Stomach (tissue), 9 donors: ENCODE measurements around the gene DYNC2I2. TPM values are rescaled to one million over a fixed set of nuclear protein-coding genes. Genes with fewer than 3 reads are reported as not detected.
A peak's percentile ranks its signal among the peaks of the same experiment; 100 is the strongest.

Experiments used
- DNase-seq, 2 donors: peaks; one replicate each; pipeline versions ENCODE4 v3.0.0 to v3.0.0-alpha.2; 2013 to 2019
- H3K27ac ChIP-seq, 5 donors: fragments of 200-600 bp in 4 of 5; sonication (generic) in 4 of 5; one replicate each; pipeline ENCODE4 v1.5.1; 2013 to 2019; ENCODE audit warnings: mild to moderate bottlenecking in 1 of 5, moderate library complexity in 1 of 5
- H3K27me3 ChIP-seq, 3 donors: fragments of 200-600 bp; sonication (generic); one replicate each; pipeline ENCODE4 v1.5.1; 2017 to 2019; ENCODE audit warnings: mixed run types in 1 of 3
- H3K36me3 ChIP-seq, 4 donors: fragments of 200-600 bp; sonication (generic); 1 replicate in 3 of 4; 2 replicates in 1 of 4; pipeline ENCODE4 v1.5.1; 2016 to 2019
- H3K4me1 ChIP-seq, 4 donors: fragments of 200-600 bp; sonication (generic); one replicate each; pipeline ENCODE4 v1.5.1; 2016 to 2019
- H3K4me3 ChIP-seq, 4 donors: fragments of 200-600 bp; sonication (generic) in 3 of 4; one replicate each; pipeline ENCODE4 v1.5.1; 2016 to 2019; ENCODE audit warnings: mild to moderate bottlenecking in 1 of 4
- H3K9me3 ChIP-seq, 4 donors: fragments of 200-600 bp; sonication (generic); one replicate each; pipeline ENCODE4 v1.5.1; 2016 to 2019
- EP300 ChIP-seq: sonication (generic); formaldehyde crosslinking; IDR thresholded peaks from one replicate; pipeline ENCODE4 v1.6.1; 2017; ENCODE audit warnings: antibody characterized with exemption
- POLR2A ChIP-seq, 4 donors: fragments of 450-650 bp; IDR thresholded peaks; one replicate each; pipeline ENCODE4 v1.6.1; 2016; ENCODE audit warnings: antibody characterized with exemption in 4 of 4, control low read depth in 2 of 4, mild to moderate bottlenecking in 1 of 4, moderate library complexity in 1 of 4
- POLR2AphosphoS5 ChIP-seq, 3 donors: sonication (generic); formaldehyde crosslinking; IDR thresholded peaks; one replicate each; pipeline ENCODE4 v1.6.1; 2016; ENCODE audit warnings: antibody characterized with exemption in 3 of 3
- WGBS, 5 donors: extraction: QIAGEN DNeasy Blood & Tissue Kit in 3 of 5; methylation state at CpG; one replicate each; pipeline versions ENCODE4 v1.1.5 to v1.1.7; 2013 to 2018; 5-methylcytosine and 5-hydroxymethylcytosine counted together
- intact Hi-C: fragments of 100-400 bp; cut with DNase I; formaldehyde crosslinking; loops from one replicate; pipeline ENCODE4 v1.15.1; 2023; ENCODE audit warnings: low total_unique reads
- polyA plus RNA-seq, 3 donors: library from polyadenylated mRNA; stranded (reverse); fragments of 200-250 nt; gene quantifications; one replicate each; pipeline ENCODE4 v1.2.3, GENCODE V29; 2013
- total RNA-seq, 5 donors: library from RNA; depleted of rRNA; stranded (reverse); fragments of >200 nt; gene quantifications; one replicate each; pipeline versions ENCODE4 v1.1.0 to v1.2.3, GENCODE V29; 2014 to 2016
- TF ChIP-seq, protein P1 (sequence below), 7 experiments: fragments of 450-650 bp in 4 of 7; fragments of 200-600 bp in 3 of 7; sonication (generic) in 3 of 7; IDR thresholded peaks; one replicate each; pipeline ENCODE4 v1.5.1; 2016 to 2019; ENCODE audit warnings: antibody characterized with exemption in 7 of 7, control low read depth in 2 of 7, mild to moderate bottlenecking in 1 of 7
- donor health status: healthy with polysubstance abuse.
- donor health status: Bipolar disorder and iron deficiency.
- donor health status: healthy.

The DYNC2I2 gene
- total and polyA plus RNA-seq, 8 donors = 2.9 to 125 (median 53.3) TPM

DNA sequence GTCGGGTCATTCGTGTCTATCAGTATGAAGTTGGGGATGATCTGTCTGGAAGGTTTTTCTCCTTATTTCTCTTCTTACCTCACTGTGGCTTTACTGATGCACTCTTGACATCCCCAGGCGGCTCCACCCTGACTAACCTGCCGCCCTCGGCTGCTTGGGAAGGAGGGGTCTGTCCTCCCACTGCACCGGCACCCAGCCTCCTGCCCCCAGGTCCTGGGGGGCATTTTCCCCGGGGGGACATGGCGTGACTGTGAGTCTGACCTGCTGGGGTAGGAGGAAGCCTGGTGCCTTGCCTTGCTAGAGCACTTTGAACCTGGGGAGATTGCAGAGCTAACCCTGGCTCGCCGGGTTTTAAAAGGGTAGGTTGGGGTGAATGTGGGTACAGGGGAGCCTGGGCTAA is 27.5 kb downstream of the DYNC2I2 start:
- Histone ChIP-seq H3K27me3 (no peaks in the 10 kb centered on the region), H3K4me3 (no peak overlapping the region), H3K4me1 (peaks cover 0 to 16% (median 4%) of the 10 kb centered on the region in 4 donors), H3K27ac (peak overlapping the region in 1 of 5 donors; percentile 38), H3K9me3 (no peaks in the 10 kb centered on the region), H3K36me3 (peaks cover 96 to 100% (median 100%) of the 10 kb centered on the region in 4 donors)
- DNase-seq = no peak
- no peak for TF ChIP-seq POLR2AphosphoS5 (IDR thresholded peaks at IDR 0.05)
- no peak for TF ChIP-seq EP300
- TF ChIP-seq POLR2A (IDR thresholded peaks at IDR 0.05) = no peak
- TF ChIP-seq, protein P1, sequence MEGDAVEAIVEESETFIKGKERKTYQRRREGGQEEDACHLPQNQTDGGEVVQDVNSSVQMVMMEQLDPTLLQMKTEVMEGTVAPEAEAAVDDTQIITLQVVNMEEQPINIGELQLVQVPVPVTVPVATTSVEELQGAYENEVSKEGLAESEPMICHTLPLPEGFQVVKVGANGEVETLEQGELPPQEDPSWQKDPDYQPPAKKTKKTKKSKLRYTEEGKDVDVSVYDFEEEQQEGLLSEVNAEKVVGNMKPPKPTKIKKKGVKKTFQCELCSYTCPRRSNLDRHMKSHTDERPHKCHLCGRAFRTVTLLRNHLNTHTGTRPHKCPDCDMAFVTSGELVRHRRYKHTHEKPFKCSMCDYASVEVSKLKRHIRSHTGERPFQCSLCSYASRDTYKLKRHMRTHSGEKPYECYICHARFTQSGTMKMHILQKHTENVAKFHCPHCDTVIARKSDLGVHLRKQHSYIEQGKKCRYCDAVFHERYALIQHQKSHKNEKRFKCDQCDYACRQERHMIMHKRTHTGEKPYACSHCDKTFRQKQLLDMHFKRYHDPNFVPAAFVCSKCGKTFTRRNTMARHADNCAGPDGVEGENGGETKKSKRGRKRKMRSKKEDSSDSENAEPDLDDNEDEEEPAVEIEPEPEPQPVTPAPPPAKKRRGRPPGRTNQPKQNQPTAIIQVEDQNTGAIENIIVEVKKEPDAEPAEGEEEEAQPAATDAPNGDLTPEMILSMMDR (IDR thresholded peaks at IDR 0.05) = no peak
- 86 to 92% (median 90%) methylated on average over 10 of the region's 10 CpGs for WGBS, 5 donors
- intact Hi-C loops = no loop called here

DNA sequence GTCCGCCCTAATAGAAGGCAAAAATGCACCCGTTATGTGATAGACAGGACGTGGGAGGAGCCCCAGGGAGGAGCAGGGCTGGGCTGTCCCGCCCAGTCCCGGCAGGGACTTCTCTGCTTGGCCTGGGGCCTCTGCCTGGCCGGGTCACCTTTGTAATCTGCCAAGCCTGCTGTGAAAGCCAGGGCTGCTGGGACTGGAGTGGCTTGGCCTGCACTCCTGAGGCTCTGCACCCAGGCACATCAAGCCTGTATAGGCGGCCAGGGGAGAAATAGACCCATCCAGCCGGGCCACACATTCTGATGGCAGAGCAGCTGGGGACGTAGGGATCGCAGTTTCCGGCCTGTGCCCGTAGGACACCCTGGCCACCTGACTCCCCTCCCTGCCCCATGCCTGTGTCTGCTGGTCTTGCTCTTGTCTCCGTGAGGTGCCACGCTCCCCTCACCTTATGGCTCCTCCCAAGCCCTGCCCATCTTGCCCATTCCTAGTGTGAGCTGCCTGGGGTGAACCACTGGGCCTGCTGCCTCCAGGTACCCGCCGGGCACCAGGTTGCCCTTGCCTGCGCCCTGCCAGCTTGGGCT is 28.1 kb downstream of the DYNC2I2 start:
- Histone ChIP-seq H3K27ac (peak overlapping the region in 3 of 5 donors; percentile 29 to 38 (median 30)), H3K4me3 (no peak overlapping the region), H3K4me1 (peaks cover 0 to 11% (median 3%) of the 10 kb centered on the region in 4 donors), H3K9me3 (no peaks in the 10 kb centered on the region), H3K36me3 (peaks cover 97 to 100% (median 100%) of the 10 kb centered on the region in 4 donors), H3K27me3 (no peaks in the 10 kb centered on the region)
- WGBS, 5 donors = 60 to 73% (median 62%) methylated on average over 12 to 17 of the region's 17 CpGs
- TF ChIP-seq POLR2A (IDR thresholded peaks at IDR 0.05) = no peak
- TF ChIP-seq, protein P1 (IDR thresholded peaks at IDR 0.05) = no peak
- TF ChIP-seq POLR2AphosphoS5 (IDR thresholded peaks at IDR 0.05) = no peak
- no peak for TF ChIP-seq EP300
- DNase-seq = peak in 1 of 2 donors; percentile 44
- intact Hi-C loops = no loop called here

DNA sequence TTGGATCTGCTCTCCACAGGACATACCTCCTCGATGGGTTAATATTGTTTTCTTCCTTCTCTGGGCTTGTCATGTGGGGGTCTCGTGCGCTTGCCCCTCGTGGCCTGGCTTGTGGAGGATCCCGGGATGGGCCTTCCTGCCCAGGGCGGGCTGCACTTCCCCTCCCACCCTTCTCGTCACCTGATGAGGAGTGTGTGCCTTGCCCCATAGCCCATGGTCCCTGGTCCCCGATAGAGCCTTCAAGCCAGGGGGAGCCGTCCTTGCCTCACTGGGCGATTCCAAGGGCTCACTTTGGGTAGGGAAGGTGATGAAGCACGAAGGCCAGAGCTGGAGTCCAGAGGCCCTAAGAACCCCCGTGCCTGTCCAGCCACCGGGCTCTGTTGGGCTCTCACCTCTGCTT is 28.7 kb downstream of the DYNC2I2 start:
- no peaks in the 10 kb centered on the region for H3K27me3 ChIP-seq
- H3K27ac ChIP-seq = peak overlapping the region in 3 of 5 donors; percentile 29 to 38 (median 30)
- peaks cover 0 to 11% (median 3%) of the 10 kb centered on the region in 4 donors for H3K4me1 ChIP-seq
- no peak for DNase-seq
- intact Hi-C loops = no loop called here
- peaks cover 95 to 100% (median 100%) of the 10 kb centered on the region in 4 donors for H3K36me3 ChIP-seq
- 65 to 85% (median 82%) methylated on average over 10 to 13 of the region's 13 CpGs for WGBS, 5 donors
- no peak overlapping the region for H3K4me3 ChIP-seq
- no peaks in the 10 kb centered on the region for H3K9me3 ChIP-seq
- TF ChIP-seq POLR2AphosphoS5 (IDR thresholded peaks at IDR 0.05) (no peak), EP300 (no peak), POLR2A (IDR thresholded peaks at IDR 0.05) (no peak)
- TF ChIP-seq, protein P1 (IDR thresholded peaks at IDR 0.05) = no peak

DNA sequence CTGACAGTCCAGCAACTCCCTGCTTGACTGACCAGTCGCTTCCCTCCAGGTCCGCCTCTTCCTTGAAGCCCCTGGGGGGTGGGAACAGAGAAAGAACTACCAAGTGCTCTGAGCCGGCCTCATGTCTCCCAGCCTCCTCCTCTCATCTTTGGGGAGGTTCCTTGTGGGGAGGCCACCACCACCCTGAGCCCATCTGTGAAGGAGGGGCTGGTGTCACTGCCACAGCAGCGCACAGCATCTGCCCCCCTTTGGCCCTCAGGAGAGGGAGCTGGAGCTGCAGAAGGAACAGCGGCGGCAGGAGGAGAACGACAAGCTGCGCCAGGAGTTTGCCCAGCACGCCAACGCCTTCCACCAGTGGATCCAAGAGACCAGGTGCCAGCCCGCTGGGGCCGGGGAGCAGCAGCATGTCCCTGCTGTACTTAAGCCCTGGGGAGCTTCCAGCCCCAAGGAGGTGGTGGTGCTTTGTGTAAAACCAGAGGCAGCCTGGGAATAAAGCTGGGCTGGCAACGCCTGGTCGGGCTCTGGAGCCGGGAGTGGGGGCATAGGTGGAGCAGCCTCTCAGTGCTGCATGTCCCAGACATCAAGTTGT is 29.4 kb downstream of the DYNC2I2 start:
- no peaks in the 10 kb centered on the region for H3K9me3 ChIP-seq
- peaks cover 0 to 11% (median 3%) of the 10 kb centered on the region in 4 donors for H3K4me1 ChIP-seq
- intact Hi-C loops = no loop called here
- no peak for DNase-seq
- WGBS, 5 donors = 84 to 92% (median 90%) methylated on average over 11 to 15 of the region's 15 CpGs
- peaks cover 95 to 100% (median 100%) of the 10 kb centered on the region in 4 donors for H3K36me3 ChIP-seq
- no peak overlapping the region for H3K4me3 ChIP-seq
- TF ChIP-seq, protein P1 (IDR thresholded peaks at IDR 0.05) = no peak
- TF ChIP-seq EP300 (no peak), POLR2AphosphoS5 (IDR thresholded peaks at IDR 0.05) (no peak), POLR2A (IDR thresholded peaks at IDR 0.05) (no peak)
- H3K27me3 ChIP-seq = no peaks in the 10 kb centered on the region
- H3K27ac ChIP-seq = peak overlapping the region in 1 of 5 donors; percentile 38
